Progenitor cell of endocrine pancreas (in vitro differentiated cells): ENCODE data around the gene TAF1. TPM values are rescaled to one million over a fixed set of nuclear protein-coding genes. Genes with fewer than 3 reads are reported as not detected.
"Not testable (repeated sequence)": the region's sequence is repeated elsewhere in the genome, so short reads cannot be mapped to it uniquely, and the experiment has no call there.

ENCODE experiments used
- DNase-seq: peaks from one replicate; pipeline ENCODE4 v3.0.0; 2021; ENCODE audit warnings: low spot score; ENCODE audit not compliant: unreplicated experiment
- H3K27ac Mint-ChIP-seq: 2 replicates; pipeline ENCODE4 v1.8.0; 2021; ENCODE audit warnings: mild to moderate bottlenecking, moderate library complexity, mixed read lengths
- H3K27me3 Mint-ChIP-seq: 2 replicates; pipeline ENCODE4 v1.8.0; 2021; ENCODE audit warnings: mixed read lengths
- H3K36me3 Mint-ChIP-seq: 2 replicates; pipeline ENCODE4 v1.8.0; 2022; ENCODE audit warnings: mixed read lengths; ENCODE audit not compliant: insufficient read depth
- H3K4me1 Mint-ChIP-seq: 2 replicates; pipeline ENCODE4 v1.8.0; 2021; ENCODE audit warnings: low read depth, mixed read lengths
- H3K4me3 Mint-ChIP-seq: 2 replicates; pipeline ENCODE4 v1.8.0; 2021; ENCODE audit warnings: low read depth, mild to moderate bottlenecking, moderate library complexity, mixed read lengths
- H3K9me3 Mint-ChIP-seq: 2 replicates; pipeline ENCODE4 v1.8.0; 2021; ENCODE audit warnings: low read depth, mixed read lengths
- CTCF ChIP-seq: fragments of 200-600 bp; sonication (generic); IDR thresholded peaks from one replicate; pipeline ENCODE4 v1.5.0; 2021; ENCODE audit warnings: antibody characterized with exemption, mild to moderate bottlenecking; ENCODE audit not compliant: unreplicated experiment
- total RNA-seq: library from RNA; stranded (reverse); gene quantifications from 2 replicates; pipeline ENCODE4 v1.2.1, GENCODE V29; 2021

The TAF1 gene
- total RNA-seq, 1 donor from 2014 or later, result 34.6 TPM

- Mint-ChIP-seq H3K9me3 (peaks cover 22% of the 10 kb centered on the region), H3K4me3 (no peak overlapping the region), H3K27me3 (no peaks in the 10 kb centered on the region), H3K27ac (no peak overlapping the region), H3K4me1 (no peaks in the 10 kb centered on the region), H3K36me3 (peaks cover 28% of the 10 kb centered on the region)
- DNase-seq, result no peak
- no peak for TF ChIP-seq CTCF
These were observed 74.2 kb downstream of the TAF1 start for GRCh38 chrX:71440401-71440800.

GRCh38 chrX:71441809-71442208 is 75.7 kb downstream of the TAF1 start:
- not testable (repeated sequence) for DNase-seq, H3K4me3 Mint-ChIP-seq, H3K27me3 Mint-ChIP-seq, H3K27ac Mint-ChIP-seq, H3K4me1 Mint-ChIP-seq
- H3K9me3 Mint-ChIP-seq, result peaks cover 20% of the 10 kb centered on the region
- H3K36me3 Mint-ChIP-seq, result peaks cover 28% of the 10 kb centered on the region

- H3K36me3 Mint-ChIP-seq, result peaks cover 5% of the 10 kb centered on the region
- H3K27me3 Mint-ChIP-seq, result no peaks in the 10 kb centered on the region
- no peak for TF ChIP-seq CTCF
- peaks cover 10% of the 10 kb centered on the region for H3K9me3 Mint-ChIP-seq
- no peak for DNase-seq
- H3K27ac Mint-ChIP-seq, result no peak overlapping the region
- H3K4me3 Mint-ChIP-seq, result no peak overlapping the region
- H3K4me1 Mint-ChIP-seq, result no peaks in the 10 kb centered on the region
These were observed 84.4 kb downstream of the TAF1 start for GRCh38 chrX:71450433-71451106.

DNA sequence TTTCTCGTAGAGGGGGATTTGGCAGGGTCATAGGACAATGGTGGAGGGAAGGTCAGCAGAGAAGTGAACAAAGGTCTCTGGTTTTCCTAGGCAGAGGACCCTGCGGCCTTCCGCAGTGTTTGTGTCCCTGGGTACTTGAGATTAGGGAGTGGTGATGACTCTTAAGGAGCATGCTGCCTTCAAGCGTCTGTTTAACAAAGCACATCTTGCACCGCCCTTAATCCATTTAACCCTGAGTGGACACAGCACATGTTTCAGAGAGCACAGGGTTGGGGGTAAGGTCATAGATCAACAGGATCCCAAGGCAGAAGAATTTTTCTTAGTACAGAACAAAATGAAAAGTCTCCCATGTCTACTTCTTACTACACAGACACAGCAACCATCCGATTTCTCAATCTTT is 85.4 kb downstream of the TAF1 start:
- not testable (repeated sequence) for H3K27me3 Mint-ChIP-seq, H3K27ac Mint-ChIP-seq, H3K36me3 Mint-ChIP-seq, H3K4me3 Mint-ChIP-seq, H3K4me1 Mint-ChIP-seq, DNase-seq
- peaks cover 10% of the 10 kb centered on the region for H3K9me3 Mint-ChIP-seq

DNA sequence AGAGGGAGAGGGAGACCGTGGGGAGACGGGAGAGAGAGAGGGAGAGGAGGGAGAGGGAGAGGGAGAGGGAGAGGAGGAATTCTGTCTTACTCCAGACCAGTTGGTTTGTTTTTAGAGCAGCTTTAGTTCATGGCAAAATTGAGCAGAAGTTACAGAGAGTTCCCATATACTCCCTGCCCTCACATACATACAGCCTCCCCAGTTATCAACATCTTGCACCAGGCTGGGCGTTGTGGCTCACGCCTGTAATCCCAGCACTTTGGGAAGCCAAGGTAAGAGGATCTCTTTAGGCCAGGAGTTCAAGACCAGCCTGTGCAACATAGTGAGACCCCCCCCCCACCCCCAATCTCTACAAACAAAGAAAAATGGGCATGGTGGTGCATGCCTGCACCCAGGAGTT is 86.9 kb downstream of the TAF1 start:
- Mint-ChIP-seq H3K27ac (no peak overlapping the region), H3K27me3 (no peaks in the 10 kb centered on the region), H3K4me1 (no peaks in the 10 kb centered on the region), H3K9me3 (peaks cover 15% of the 10 kb centered on the region), H3K4me3 (no peak overlapping the region), H3K36me3 (peaks cover 11% of the 10 kb centered on the region)
- no peak for DNase-seq
- TF ChIP-seq CTCF, result no peak

DNA sequence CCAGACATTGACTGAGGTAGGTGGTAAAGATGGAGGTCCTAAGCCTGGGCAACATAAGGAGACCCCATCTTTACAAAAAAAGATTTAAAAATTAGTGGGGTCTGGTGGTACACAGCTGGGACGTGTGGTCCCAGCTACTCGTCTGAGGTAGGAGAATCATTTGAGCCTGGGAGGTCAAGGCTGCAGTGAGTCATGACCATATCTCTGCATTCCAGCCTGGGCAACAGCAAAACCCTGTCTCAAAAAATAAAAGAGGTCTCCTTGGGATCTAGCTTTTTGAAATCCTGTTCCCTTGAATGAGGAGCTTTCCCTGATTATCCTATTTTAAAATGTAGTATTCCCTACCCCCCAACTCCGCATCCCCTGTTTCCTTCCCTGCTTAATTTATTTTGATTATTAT is 88.1 kb downstream of the TAF1 start:
- TF ChIP-seq CTCF, result no peak
- Mint-ChIP-seq H3K9me3 (peaks cover 18% of the 10 kb centered on the region), H3K27ac (no peak overlapping the region), H3K4me3 (no peak overlapping the region), H3K4me1 (no peaks in the 10 kb centered on the region), H3K27me3 (no peaks in the 10 kb centered on the region), H3K36me3 (peaks cover 15% of the 10 kb centered on the region)
- no peak for DNase-seq
